GM12892 (cell line): ENCODE measurements around the gene IL18R1.

ENCODE experiments used
- POLR2A ChIP-seq: IDR thresholded peaks from 2 replicates; pipeline ENCODE4 v1.6.1; 2011; ENCODE audit warnings: low read depth, low read length, control low read depth
- POLR2AphosphoS5 ChIP-seq: IDR thresholded peaks from 2 replicates; pipeline ENCODE4 v1.6.1; 2011; ENCODE audit warnings: low read depth, low read length, control low read depth
- TAF1 ChIP-seq: IDR thresholded peaks from 2 replicates; pipeline ENCODE4 v1.6.1; 2011; ENCODE audit warnings: low read depth, mild to moderate bottlenecking, control low read depth, low read length, borderline replicate concordance

DNA sequence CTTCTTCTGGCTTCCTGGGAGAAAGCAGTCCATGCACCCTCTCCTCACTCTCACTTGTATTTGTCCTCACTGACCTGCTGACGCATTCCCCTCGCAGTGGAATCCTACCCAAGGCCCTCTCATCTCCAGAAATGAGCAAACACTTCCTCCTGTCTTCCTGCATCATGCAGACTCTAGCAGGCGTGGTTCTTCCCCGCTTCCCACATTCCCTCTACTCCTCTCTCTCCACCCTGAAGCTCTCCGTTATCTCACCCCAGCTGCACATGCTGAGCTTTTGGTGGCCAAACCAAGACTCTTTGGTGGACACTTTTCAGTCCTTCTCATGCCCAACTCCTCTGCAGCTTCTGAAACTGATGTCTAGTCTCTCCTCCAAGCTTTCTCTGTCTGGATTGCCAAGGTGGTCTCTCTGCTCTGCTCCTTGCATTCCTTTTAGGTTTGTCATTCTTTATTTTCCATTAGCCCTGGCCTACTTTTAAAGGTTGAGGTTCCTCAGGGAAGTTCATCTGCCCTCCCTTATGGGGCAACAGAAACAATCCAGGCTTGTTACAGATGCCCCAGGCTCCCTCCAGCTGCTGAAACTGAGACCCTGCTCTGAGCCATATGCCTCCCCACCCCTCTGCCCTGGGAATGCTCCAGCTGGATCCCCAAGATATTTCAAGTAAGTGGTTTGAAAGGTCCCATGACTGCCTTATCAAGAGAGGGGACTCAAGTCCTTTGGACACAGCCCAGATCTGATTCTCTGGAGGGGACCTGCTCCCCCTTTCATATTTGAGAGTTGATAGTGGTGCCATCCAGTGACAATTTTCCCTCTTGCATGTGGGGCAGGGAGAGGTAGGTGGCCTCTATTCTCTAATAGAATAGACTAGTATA lies 66.5 kb downstream of the IL18R1 start:
- TF ChIP-seq POLR2AphosphoS5 (no peak), POLR2A (no peak), TAF1 (no peak)
